Measurements from ENCODE around the gene SFTPD. TPM values are rescaled to one million over a fixed set of nuclear protein-coding genes. Genes with fewer than 3 reads are reported as not detected.

The SFTPD gene
- total RNA-seq, 3 donors from 2014 or later, result 0.35 TPM; not detected in 2

DNA sequence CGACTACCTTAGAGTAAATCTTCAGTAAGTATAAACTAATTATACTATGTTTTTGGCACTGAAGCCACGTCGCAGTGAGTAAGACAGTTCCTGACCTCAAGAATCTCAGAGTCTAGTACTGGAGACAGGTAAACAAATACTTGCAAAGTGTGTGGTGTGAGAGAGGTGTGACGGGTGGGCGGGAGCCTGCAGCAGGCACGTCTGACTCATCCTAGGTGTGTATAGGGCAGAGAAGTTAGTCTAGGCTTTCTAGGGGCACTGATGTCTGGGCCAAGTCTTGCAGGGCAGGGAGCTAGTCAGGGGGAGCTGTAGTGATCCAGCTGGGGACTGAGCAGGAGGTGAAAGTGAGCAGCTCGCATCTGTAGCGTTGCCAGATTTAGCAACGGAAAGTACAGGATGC, 35.9 kb upstream of the SFTPD start:
- H3K4me1 ChIP-seq (ENCODE audit: low read depth), result peaks cover 3% of the 10 kb centered on the region
- H3K4me3 ChIP-seq, result no peak overlapping the region
- H3K36me3 ChIP-seq (ENCODE audit: low read depth), result no peaks in the 10 kb centered on the region
- no peak for DNase-seq
- H3K9me3 ChIP-seq, result no peaks in the 10 kb centered on the region
- ATAC-seq, result peak; percentile 58
- TF ChIP-seq CTCF (IDR thresholded peaks at IDR 0.05), result no peak
- intact Hi-C loops (cut with DNase I, micrococcal nuclease), result no loop called here

DNA sequence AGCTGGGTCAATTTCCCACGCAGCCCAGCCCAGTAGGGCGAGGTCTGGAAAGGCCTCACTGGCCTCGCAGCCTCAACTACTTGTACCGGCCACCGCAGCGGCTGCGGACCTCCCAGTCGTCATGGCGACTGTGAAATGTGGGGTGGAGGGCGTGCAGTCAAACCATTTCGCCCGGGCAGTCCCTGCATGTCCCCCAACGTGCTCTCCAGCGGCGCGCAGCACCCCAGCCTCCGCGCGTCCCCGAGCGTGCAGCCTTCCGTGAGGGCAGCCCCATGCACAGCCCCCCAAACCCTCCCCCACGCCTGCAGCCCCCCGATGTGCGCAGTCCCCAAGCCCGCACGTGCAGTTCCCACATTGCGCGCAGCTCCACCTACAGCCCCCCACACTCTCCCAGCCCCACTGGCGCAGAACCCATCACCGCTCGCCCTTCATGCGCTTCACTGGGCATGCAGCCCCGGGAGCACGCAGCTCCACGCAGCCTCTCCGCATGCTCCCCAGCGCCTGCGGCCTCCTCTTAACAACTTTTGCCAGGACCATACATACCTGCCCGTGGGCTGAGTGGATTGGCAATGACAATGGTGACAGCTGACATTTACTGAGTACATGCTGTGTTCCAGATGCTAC, 34.5 kb upstream of the SFTPD start:
- no peak for TF ChIP-seq CTCF (IDR thresholded peaks at IDR 0.05)
- ATAC-seq, result no peak
- no peak for DNase-seq
- H3K4me1 ChIP-seq (ENCODE audit: low read depth), result peaks cover 3% of the 10 kb centered on the region
- no peaks in the 10 kb centered on the region for H3K9me3 ChIP-seq
- no peaks in the 10 kb centered on the region for H3K36me3 ChIP-seq (ENCODE audit: low read depth)
- no peak overlapping the region for H3K4me3 ChIP-seq
- intact Hi-C loops (cut with DNase I, micrococcal nuclease), result no loop called here

- ATAC-seq (no peak), DNase-seq (no peak)
- no peak overlapping the region for H3K4me3 ChIP-seq
Observed at GRCh38 chr10:79982861-79983260, 34.0 kb upstream of the SFTPD start.

DNA sequence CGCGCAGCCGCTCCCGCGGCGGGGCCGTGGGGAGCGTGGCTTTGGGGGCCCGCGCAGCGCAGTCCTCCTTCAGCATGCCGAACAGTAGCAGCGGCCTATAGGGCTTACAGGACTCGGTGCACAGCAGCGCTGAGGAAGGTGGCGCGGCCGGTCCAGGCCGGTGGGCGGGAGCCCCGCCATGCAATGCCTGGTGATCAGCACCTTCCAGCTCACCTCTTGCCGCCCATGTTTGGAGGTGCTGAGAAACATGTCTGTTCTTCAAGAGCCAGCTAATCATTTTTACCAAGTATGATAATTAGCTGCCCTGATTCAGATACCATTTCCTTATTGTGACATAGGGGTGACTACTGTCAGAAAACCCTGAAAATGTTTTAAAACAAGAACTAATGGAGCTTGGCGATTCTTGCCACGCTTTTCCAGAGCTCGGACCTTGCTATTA, 33.5 kb upstream of the SFTPD start:
- Histone ChIP-seq H3K4me3 (peak overlapping the region; percentile 22), H3K4me1 (ENCODE audit: low read depth) (peaks cover 3% of the 10 kb centered on the region), H3K36me3 (ENCODE audit: low read depth) (no peaks in the 10 kb centered on the region), H3K9me3 (no peaks in the 10 kb centered on the region)
- intact Hi-C loops (cut with DNase I, micrococcal nuclease), result no loop called here
- ATAC-seq, result no peak
- DNase-seq, result no peak
- no peak for TF ChIP-seq CTCF (IDR thresholded peaks at IDR 0.05)

More at GRCh38 chr10:79982861-79983260, 34.0 kb upstream of the SFTPD start:
- Histone ChIP-seq H3K9me3 (no peaks in the 10 kb centered on the region), H3K4me1 (ENCODE audit: low read depth) (peaks cover 3% of the 10 kb centered on the region), H3K36me3 (ENCODE audit: low read depth) (no peaks in the 10 kb centered on the region)
- intact Hi-C loops (cut with DNase I, micrococcal nuclease), result no loop called here
- no peak for TF ChIP-seq CTCF (IDR thresholded peaks at IDR 0.05)

DNA sequence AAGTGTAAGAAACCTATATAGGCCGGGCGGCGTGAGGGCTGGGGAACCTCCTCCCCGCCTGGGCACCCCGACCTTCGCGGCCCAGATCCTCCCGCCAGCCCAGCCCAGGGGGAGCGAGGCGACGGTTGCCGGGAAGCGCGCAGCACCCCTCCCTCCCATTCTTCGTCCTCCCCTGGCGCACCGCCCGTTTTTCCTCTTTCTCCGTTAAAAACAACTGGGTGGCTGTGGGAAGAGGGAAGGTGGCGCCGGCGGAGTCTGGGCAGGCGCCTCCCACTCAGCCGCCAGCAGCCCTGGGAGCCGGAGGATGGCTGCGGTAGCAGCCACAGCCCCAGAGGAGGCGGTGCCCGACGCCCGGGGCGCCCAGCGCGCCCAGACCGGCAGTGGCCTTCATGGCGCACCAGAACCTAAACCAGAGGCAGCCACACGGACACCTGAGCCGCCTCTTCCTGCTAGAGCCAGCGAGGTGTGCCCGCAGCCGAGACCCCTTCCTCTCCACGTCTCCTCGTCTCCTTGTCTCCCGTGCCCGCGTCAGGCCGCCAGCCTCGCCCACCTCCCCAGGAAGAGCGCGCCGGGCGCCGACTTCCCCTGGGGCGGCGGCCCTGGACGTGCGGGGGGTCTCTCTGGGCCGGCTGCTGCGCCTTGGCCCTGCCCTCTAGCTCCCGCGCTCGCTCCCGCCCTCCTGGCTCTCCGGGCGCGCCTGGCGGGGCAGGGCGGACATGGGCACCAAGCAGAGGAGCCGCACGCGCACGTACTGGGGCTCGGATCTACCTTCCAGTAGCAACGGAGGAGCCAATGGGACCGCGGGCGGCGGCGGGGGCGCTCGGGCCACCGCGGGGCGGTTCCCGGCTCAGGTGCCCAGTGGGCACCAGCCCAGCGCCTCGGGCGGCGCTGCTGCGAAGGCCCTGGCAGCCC, 32.8 kb upstream of the SFTPD start:
- H3K9me3 ChIP-seq, result no peaks in the 10 kb centered on the region
- H3K4me3 ChIP-seq, result peak overlapping the region; percentile 22
- DNase-seq (peak; percentile 60 to 73 (median 61)), ATAC-seq (peak; percentile 89)
- TF ChIP-seq CTCF (IDR thresholded peaks at IDR 0.05), result no peak
- intact Hi-C loops (cut with DNase I, micrococcal nuclease), result no loop called here
- no peaks in the 10 kb centered on the region for H3K36me3 ChIP-seq (ENCODE audit: low read depth)
- H3K4me1 ChIP-seq (ENCODE audit: low read depth), result peaks cover 3% of the 10 kb centered on the region

Measured in mucosa of descending colon (tissue), 3 donors.